H1 (cell line): ENCODE results near the gene AXIN2. TPM values are rescaled to one million over a fixed set of nuclear protein-coding genes. Genes with fewer than 3 reads are reported as not detected.
A peak's percentile ranks its signal among the peaks of the same experiment; 100 is the strongest.

Experiments used
- JUND ChIP-seq: IDR thresholded peaks from 2 replicates; pipeline ENCODE4 v1.6.1; 2011; ENCODE audit warnings: mild to moderate bottlenecking, improper control_type of control experiment, low read length
- KDM1A ChIP-seq: fragments of 200-600, 300-600 bp; sonication (generic); IDR thresholded peaks from 2 replicates; pipeline ENCODE4 v1.7.1; 2016; ENCODE audit warnings: mild to moderate bottlenecking, low read length, borderline replicate concordance
- KDM4A ChIP-seq: IDR thresholded peaks from one replicate; pipeline ENCODE4 v1.7.1; 2012; ENCODE audit warnings: low read depth, mild to moderate bottlenecking, moderate library complexity, low read length, inconsistent platforms; ENCODE audit not compliant: severe bottlenecking
- NANOG ChIP-seq: IDR thresholded peaks from 2 replicates; pipeline ENCODE4 v1.6.1; 2011; ENCODE audit warnings: low read length, low read depth, mild to moderate bottlenecking, inconsistent platforms; ENCODE audit not compliant: insufficient read depth, poor library complexity, severe bottlenecking
- PHF8 ChIP-seq: fragments of 200-600 bp; sonication (generic); conservative IDR thresholded peaks from 2 replicates; pipeline ENCODE4 v1.7.1; 2012; ENCODE audit warnings: low read depth, mild to moderate bottlenecking, inconsistent platforms, low read length, moderate library complexity
- TEAD4 ChIP-seq: IDR thresholded peaks from 2 replicates; pipeline ENCODE4 v1.6.1; 2012; ENCODE audit warnings: low read depth, low read length, inconsistent platforms, mixed read lengths
- polyA plus RNA-seq, 7 experiments: library from polyadenylated mRNA; depleted of rRNA in 3 of 7; stranded (reverse) in 5 of 7; unstranded in 2 of 7; fragments of >200 nt in 5 of 7; fragments of 200-250 nt in 2 of 7; gene quantifications; 1 replicate in 5 of 7; 2 replicates in 1 of 7; 4 replicates in 1 of 7; pipeline versions ENCODE4 v1.2.1 to v1.2.3, GENCODE V29; 2011 to 2013; ENCODE audit warnings: missing spikeins in 2 of 7, mixed read lengths in 2 of 7
- total RNA-seq: library from RNA; stranded (reverse); fragmentation: NEBNext Ultra II Directional; extraction: Animal tissue kit (Norgen Biotek cat#: 25700); gene quantifications from 2 replicates; pipeline ENCODE4 v1.2.1, GENCODE V29; 2021

Gene AXIN2
- total and polyA plus RNA-seq, 2 of the 8 experiments (the other 6 are each of a cell fraction or from before 2014, with no cell fraction given), result 17.7 to 33.4 TPM

- peak; percentile 81 for TF ChIP-seq NANOG
- peak; percentile 52; the same call in 1 of the 2 replicates for TF ChIP-seq KDM1A
- no peak for TF ChIP-seq PHF8
- TF ChIP-seq TEAD4, result peak; percentile 79
- no peak for TF ChIP-seq KDM4A
- TF ChIP-seq JUND, result no peak
- TF ChIP-seq, all 59 proteins: peak for 24
These were observed 66.1 kb downstream of the AXIN2 start (continued) for GRCh38 chr17:65495122-65496055.
